ENCODE results near the gene PLXNA4. TPM values are rescaled to one million over a fixed set of nuclear protein-coding genes. Genes with fewer than 3 reads are reported as not detected.

Gene PLXNA4
- total RNA-seq, 4 donors from 2014 or later, result 1.1 to 2.8 (median 1.4) TPM

- Histone ChIP-seq H3K4me1 (no peaks in the 10 kb centered on the region), H3K27ac (no peak overlapping the region), H3K36me3 (no peaks in the 10 kb centered on the region), H3K27me3 (no peaks in the 10 kb centered on the region), H3K4me3 (no peak overlapping the region), H3K9me3 (no peaks in the 10 kb centered on the region)
- WGBS, 2 donors (ENCODE audit: low coverage in 1 of 2), result 83 to 93% methylated on average over 2 to 6 of the region's 6 CpGs
- intact Hi-C loops (cut with DNase I; ENCODE audit: low total_unique reads) (no loop called here), in situ Hi-C loops (cut with MboI; ENCODE audit: low pct_ligation_motif_present in 1 of 4, low pct_unique_long_range_greater_than_20kb in 1 of 4, low sequenced_read_pairs in 3 of 4) (no loop called here)
- no peak for TF ChIP-seq EP300 (IDR thresholded peaks at IDR 0.05; ENCODE audit: low read depth)
- TF ChIP-seq CTCF (IDR thresholded peaks at IDR 0.05), result no peak
- TF ChIP-seq POLR2A (IDR thresholded peaks at IDR 0.05), result no peak
- TF ChIP-seq POLR2AphosphoS5 (IDR thresholded peaks at IDR 0.05), result no peak
- DNase-seq, result no peak
These were observed 458.6 kb downstream of the PLXNA4 start for GRCh38 chr7:132117636-132118035.

GRCh38 chr7:132117181-132117580, 459.1 kb downstream of the PLXNA4 start:
- TF ChIP-seq POLR2AphosphoS5 (IDR thresholded peaks at IDR 0.05) (no peak), EP300 (IDR thresholded peaks at IDR 0.05; ENCODE audit: low read depth) (no peak)
- Histone ChIP-seq H3K36me3 (no peaks in the 10 kb centered on the region), H3K9me3 (no peaks in the 10 kb centered on the region), H3K4me3 (no peak overlapping the region), H3K4me1 (no peaks in the 10 kb centered on the region), H3K27ac (no peak overlapping the region), H3K27me3 (no peaks in the 10 kb centered on the region)
- 86 to 87% methylated on average over 3 of the region's 3 CpGs for WGBS, 2 donors (ENCODE audit: low coverage in 1 of 2)
- in situ Hi-C loops (cut with MboI; ENCODE audit: low pct_ligation_motif_present in 1 of 4, low pct_unique_long_range_greater_than_20kb in 1 of 4, low sequenced_read_pairs in 3 of 4), result no loop called here
- intact Hi-C loops (cut with DNase I; ENCODE audit: low total_unique reads), result no loop called here
- DNase-seq, result no peak

GRCh38 chr7:132116369-132116768, 459.9 kb downstream of the PLXNA4 start:
- intact Hi-C loops (cut with DNase I; ENCODE audit: low total_unique reads), result no loop called here
- WGBS, 2 donors (ENCODE audit: low coverage in 1 of 2), result 84 to 89% methylated on average over 3 of the region's 3 CpGs
- Histone ChIP-seq H3K36me3 (no peaks in the 10 kb centered on the region), H3K4me3 (no peak overlapping the region), H3K27ac (no peak overlapping the region), H3K4me1 (no peaks in the 10 kb centered on the region), H3K27me3 (no peaks in the 10 kb centered on the region), H3K9me3 (no peaks in the 10 kb centered on the region)
- in situ Hi-C loops (cut with MboI; ENCODE audit: low pct_ligation_motif_present in 1 of 4, low pct_unique_long_range_greater_than_20kb in 1 of 4, low sequenced_read_pairs in 3 of 4), result no loop called here
- TF ChIP-seq POLR2A (IDR thresholded peaks at IDR 0.05) (no peak), POLR2AphosphoS5 (IDR thresholded peaks at IDR 0.05) (no peak), EP300 (IDR thresholded peaks at IDR 0.05; ENCODE audit: low read depth) (no peak), CTCF (IDR thresholded peaks at IDR 0.05) (no peak)
- no peak for DNase-seq

- no peaks in the 10 kb centered on the region for H3K4me1 ChIP-seq
- H3K27ac ChIP-seq, result no peak overlapping the region
- H3K27me3 ChIP-seq, result no peaks in the 10 kb centered on the region
- H3K4me3 ChIP-seq, result no peak overlapping the region
- no peak for TF ChIP-seq CTCF (IDR thresholded peaks at IDR 0.05)
- TF ChIP-seq POLR2AphosphoS5 (IDR thresholded peaks at IDR 0.05), result no peak
- no peak for TF ChIP-seq POLR2A (IDR thresholded peaks at IDR 0.05)
- no peak for TF ChIP-seq EP300 (IDR thresholded peaks at IDR 0.05; ENCODE audit: low read depth)
- 91 to 96% methylated on average over 2 of the region's 2 CpGs for WGBS, 2 donors (ENCODE audit: low coverage in 1 of 2)
- no peak for DNase-seq
- in situ Hi-C loops (cut with MboI; ENCODE audit: low pct_ligation_motif_present in 1 of 4, low pct_unique_long_range_greater_than_20kb in 1 of 4, low sequenced_read_pairs in 3 of 4), result no loop called here
- intact Hi-C loops (cut with DNase I; ENCODE audit: low total_unique reads), result no loop called here
- H3K36me3 ChIP-seq, result no peaks in the 10 kb centered on the region
- H3K9me3 ChIP-seq, result no peaks in the 10 kb centered on the region
These were observed 460.5 kb downstream of the PLXNA4 start for GRCh38 chr7:132115758-132116157.

- DNase-seq, result no peak
- Histone ChIP-seq H3K4me1 (no peaks in the 10 kb centered on the region), H3K4me3 (no peak overlapping the region), H3K27ac (no peak overlapping the region), H3K9me3 (no peaks in the 10 kb centered on the region), H3K36me3 (no peaks in the 10 kb centered on the region), H3K27me3 (no peaks in the 10 kb centered on the region)
- no peak for TF ChIP-seq CTCF (IDR thresholded peaks at IDR 0.05)
- no peak for TF ChIP-seq POLR2A (IDR thresholded peaks at IDR 0.05)
- TF ChIP-seq POLR2AphosphoS5 (IDR thresholded peaks at IDR 0.05), result no peak
- no peak for TF ChIP-seq EP300 (IDR thresholded peaks at IDR 0.05; ENCODE audit: low read depth)
- intact Hi-C loops (cut with DNase I; ENCODE audit: low total_unique reads), result no loop called here
- in situ Hi-C loops (cut with MboI; ENCODE audit: low pct_ligation_motif_present in 1 of 4, low pct_unique_long_range_greater_than_20kb in 1 of 4, low sequenced_read_pairs in 3 of 4), result no loop called here
- 87 to 100% methylated on average over 1 to 4 of the region's 4 CpGs for WGBS, 2 donors (ENCODE audit: low coverage in 1 of 2)
These were observed 461.2 kb downstream of the PLXNA4 start for GRCh38 chr7:132115028-132115427.
